Stimulated activated CD8-positive, alpha-beta memory T cell treated with anti-CD3 and anti-CD28 coated beads, Interleukin-7, amount 100 ng/mL, for 4 hours (primary cell): ENCODE results near the gene PNKP.
A peak's percentile ranks its signal among the peaks of the same experiment; 100 is the strongest.

Experiments used
- DNase-seq, 2 donors: peaks; one replicate each; pipeline ENCODE4 v3.0.0-alpha.2; 2020; ENCODE audit warnings: low read depth in 2 of 2

The PNKP gene

GRCh38 chr19:49859682-49860335 lies 7.6 kb downstream of the PNKP start:
- no peak for DNase-seq

GRCh38 chr19:49858088-49858985 lies 9.0 kb downstream of the PNKP start:
- DNase-seq = no peak

GRCh38 chr19:49857838-49858087 lies 9.6 kb downstream of the PNKP start:
- DNase-seq = no peak

- DNase-seq = no peak
Measured at GRCh38 chr19:49857061-49857837, 10.1 kb downstream of the PNKP start.

DNA sequence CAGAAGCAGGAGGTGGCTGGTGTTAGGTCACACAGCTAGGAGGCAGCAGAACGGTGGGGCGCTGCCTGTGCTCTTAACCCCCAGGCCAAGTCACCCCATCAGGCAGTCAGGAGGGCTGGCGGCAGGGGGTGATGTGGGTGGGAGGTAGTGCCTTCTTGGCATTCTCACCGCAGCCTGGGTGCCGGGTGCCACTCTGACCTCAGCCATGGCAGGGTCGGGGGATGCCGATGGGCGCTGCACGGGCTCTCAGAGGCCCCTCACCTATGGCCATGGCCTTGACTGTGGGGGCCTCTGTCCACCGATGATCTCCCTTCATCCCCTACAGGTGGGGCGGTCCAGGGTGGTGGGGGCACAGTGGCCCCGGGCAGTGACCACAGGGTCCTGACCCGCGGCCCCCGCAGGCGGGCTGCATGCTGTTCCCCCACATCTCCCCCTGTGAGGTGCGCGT lies 10.8 kb downstream of the PNKP start:
- no peak for DNase-seq

DNA sequence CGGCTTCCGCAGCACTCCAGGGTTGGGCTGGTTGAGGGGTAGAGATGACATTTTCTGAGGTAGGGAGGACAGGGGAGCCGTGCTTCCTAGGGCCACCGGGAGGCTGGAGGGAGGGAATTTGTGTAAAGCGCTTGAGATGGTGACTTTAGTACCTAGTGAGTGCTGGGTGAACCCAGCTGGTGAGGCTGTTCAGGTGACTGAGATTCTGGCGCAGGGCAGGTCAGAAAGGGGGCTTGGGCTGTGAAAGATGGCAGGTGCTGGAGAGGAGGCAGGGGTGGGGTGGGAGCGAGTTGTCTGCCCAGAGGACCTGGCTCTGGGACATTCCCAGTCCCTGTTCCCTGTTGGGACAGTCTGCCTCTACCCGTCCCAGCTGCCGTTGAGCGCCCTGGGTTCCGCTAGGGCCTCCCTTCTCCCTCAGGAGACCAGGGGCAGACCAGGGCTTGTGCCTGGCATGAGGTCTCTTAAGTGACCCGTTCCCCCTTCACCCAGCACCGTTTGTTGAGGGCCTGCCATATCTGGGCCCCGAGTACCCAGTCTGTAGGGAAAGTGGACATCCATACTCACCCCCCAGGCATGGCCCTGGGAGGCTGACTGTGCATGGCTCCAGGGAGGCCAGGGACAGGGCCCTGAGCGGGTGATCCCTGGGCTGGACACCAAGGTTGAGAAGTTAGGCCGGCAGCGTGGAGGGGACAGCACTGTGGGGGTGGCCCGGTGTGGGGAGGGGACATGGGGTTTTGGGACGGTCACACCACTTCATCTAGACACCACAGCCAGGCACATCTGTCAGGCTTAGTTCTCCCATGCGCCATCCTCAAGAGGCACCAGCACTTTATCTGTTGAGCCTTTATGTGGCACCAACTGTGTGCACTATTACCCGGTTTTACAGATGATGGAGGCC lies 11.5 kb downstream of the PNKP start:
- DNase-seq = no peak

- no peak for DNase-seq
Measured at GRCh38 chr19:49855277-49855675, 12.1 kb downstream of the PNKP start.

- no peak for DNase-seq
Measured at GRCh38 chr19:49854378-49855263, 12.8 kb downstream of the PNKP start.

GRCh38 chr19:49853852-49854377 lies 13.5 kb downstream of the PNKP start:
- no peak for DNase-seq

DNA sequence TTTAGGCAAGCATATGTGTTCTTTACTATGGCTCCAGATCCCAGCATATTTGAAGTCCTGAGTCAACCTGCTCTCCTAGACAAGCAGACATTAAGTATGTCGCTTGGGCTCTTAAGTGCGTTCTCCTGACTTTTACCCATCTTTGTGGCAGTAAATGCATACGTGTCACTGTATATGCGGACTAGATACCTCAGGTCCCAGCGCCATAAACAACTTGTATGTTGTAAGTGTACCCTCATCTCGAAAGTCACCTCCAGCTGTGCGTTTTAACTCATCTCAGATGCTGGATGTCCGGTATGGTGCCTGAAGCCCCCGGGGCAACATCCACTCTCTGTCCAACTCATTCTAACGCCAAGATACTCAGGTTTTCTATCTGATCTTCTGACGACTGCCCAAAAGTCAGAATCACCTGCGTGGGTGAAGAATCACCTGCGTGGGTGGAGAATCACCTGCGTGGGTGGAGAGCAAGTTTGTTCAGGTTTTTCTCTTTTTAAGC lies 14.7 kb downstream of the PNKP start:
- DNase-seq = no peak

DNA sequence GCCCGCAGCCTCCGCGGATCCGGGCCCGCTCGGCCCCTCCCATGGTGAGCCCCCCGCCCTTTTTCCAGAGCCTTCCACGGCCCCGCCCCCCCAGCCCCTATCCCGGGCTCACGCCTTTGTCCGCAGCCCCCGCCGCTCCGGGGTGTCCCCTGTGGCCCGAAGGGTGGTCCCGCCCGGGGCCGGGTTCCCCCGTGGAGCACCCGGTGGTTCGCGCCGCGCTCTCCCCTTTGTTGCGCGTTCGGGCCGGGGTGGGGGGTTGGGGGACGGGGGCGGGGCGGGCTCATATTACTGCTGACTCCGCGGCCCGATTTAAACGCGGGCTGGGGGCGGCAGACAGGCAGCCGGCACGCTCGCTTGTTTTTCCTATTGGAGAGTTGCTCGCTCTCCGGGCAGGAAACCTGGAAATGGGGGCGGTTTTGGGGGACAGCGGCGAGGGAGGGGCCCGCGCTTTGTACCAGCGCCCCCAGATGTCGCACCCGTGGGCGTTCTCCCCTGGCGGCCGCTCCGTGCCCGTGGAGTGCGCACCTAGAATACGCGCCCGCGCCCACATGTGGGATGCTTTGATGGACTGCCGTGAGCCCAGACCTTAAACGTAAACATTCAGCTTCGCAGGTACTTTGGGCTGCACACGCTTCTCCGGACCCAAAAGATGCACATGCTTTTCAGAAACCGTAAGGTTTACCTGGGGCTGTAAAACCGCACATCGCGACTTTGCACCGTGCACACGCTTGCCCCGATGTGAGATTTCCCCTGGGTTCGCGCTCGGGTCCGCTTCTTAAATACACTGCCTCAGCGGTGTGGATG lies 15.7 kb downstream of the PNKP start:
- DNase-seq = peak in 1 of 2 donors; percentile 27

DNA sequence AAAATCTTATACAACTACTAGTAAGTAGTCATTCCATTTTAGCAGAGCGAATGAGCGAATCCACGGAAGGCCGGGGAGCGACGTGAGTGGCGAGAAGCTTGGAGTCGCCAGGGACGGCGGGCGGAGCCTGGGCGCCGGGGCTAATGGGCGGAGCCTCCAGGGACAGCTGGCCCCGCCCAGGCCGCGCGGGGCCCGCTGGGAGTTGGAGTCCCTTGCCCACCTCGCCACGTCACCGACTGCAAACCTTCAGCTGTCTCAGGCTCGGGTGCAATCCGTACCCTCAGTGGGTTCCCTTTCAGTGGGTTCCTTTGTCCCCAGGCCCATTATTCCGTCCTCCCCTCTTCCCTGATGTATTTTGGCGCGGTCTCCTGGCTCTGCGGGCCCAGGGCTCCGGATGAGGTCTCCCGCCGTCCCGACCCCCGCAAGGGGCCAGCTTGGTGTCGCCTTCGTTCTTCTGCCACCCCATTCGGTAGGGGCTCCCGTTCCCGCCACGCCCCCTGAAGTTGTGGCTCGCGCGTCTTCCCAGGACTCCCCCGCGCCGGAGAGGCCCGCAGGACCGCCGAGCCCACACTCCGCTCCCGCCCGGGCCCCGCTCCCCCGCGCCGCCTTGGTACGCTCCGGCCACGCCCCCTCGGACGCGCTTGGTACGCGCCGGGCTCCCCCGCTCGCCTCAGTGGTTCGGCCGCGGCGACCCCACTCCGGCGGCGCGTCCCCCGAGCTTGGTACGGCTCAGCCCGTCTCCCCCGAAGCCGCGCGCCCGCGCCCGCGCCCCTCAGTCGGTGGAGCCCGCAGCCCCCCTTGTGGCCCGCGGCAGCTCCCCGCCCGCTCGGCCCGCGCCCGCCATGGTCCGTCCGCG lies 16.7 kb downstream of the PNKP start, which contains the start of gene PTOV1:
TSS of gene PTOV1 (plus strand) at position 673 of the 856 bp plus-strand sequence.
- peak; percentile 70 to 79 for DNase-seq

DNA sequence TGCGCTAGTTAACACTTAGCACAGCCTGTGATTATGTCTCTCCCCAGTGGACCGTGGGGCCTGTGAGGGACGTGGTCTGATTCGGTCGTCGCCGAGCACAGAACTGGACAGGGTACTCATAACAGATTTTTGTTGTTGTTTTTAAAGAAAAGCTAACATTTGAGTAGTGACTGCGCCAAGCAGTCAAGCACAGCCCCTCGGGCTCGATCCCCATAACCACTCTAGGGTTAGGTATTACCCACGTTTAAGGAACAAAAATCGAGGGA lies 17.2 kb downstream of the PNKP start:
- no peak for DNase-seq

DNA sequence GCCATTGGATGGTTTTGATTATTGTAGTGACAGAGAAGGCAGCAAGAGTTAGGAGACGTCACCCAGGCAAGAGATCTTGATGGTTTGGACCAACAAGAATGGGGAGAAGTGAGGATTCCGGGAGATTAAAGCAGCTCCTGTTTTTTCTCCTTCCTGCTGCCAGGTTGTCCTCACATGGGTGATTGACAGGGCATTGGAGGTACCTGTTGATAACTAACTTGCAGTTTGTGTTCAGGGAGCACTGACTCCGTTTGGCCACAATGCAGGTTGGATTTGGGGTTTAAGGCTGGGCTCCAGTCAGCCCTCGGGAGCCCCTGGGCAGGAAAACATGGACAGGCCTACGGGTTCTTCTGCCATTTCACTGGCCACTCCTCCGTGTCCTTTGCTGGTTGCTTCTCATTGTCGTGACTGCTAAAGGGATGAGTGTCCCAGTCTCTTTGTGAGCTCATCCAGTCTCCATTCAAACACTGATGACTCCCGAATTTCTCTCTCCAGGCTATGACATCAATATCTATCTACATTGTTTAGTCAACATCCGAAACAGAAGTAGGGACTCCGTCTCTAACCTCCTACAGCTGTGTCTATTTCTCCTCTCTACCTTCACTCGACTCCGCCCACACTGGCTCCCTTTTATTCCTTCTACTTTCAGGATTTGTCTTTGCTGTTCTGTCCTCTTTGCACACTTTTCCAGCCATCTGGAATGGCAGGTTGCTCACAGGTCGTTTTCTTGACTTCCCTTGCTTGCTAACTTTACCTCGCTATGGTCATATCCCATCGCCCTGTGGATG lies 17.7 kb downstream of the PNKP start:
- DNase-seq = no peak

- no peak for DNase-seq
Measured at GRCh38 chr19:49848938-49849337, 18.4 kb downstream of the PNKP start.

DNA sequence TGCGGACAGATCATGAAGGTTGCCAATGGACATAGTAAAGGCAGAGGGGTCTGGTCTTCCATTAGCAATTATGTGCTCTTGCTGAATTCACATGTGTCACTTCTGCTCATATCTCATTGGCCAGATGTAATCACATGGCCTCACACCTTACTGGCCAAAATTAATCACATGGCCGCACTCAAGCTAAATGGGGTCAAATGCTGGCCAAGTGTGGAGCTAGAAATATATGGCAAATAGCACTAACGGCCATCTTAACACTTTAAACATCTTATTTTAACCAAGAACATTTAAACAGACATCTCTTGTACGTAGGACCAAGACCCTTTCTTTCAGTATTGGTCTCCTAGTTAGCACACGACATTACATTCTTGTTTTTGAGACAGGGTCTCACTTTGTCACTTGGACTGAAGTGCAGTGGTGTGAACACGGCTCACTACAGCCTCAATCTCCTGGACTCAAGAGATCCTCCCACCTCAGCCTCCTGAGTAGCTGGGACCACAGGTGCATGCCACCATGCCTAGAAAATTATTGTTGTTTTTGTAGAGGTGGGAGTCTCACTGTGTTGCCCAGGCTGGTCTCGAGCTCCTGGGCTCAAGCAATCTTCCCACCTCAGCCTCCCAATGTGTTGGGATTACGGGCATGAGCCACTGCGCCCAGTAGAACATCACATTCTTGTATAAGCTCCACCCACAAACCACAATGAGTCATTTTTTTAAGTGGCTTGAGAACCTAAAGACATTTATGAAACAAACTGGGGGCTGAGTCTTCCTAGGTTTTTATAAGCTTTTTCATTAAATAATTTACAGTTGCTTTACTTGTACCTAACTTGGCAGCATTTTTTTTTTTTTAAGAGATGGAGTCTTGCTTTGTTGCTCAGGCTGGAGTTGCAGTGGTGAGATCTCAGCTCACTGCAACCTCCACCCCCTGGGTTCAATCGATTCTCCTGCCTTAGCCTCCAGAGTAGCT lies 19.4 kb downstream of the PNKP start:
- DNase-seq = no peak

DNA sequence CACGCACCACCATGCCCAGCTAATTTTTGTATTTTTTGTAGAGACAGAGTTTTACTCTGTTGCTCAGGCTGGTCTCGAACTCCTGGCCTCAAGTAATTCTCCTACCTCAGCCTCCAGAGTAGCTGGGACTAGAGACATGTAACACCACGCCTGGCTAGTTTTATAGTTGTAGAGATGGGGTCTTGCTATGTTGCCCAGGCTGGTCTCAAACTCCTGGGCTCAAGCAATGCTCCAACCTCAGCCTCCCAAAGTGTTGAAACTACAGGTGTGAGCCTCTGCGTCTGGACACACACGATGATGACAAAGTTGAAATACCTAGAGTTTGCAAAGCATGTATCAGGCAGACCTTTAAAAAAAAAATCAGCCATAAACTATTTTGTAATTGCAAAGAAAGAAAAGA lies 21.0 kb downstream of the PNKP start:
- no peak for DNase-seq
